Muscle of leg (tissue), 11 donors: Measurements from ENCODE around the gene FBXL14. TPM values are rescaled to one million over a fixed set of nuclear protein-coding genes. Genes with fewer than 3 reads are reported as not detected.

Experiments used
- DNase-seq: peaks from one replicate; pipeline ENCODE4 v3.0.0; 2013
- H3K27ac ChIP-seq: one replicate; pipeline ENCODE4 v1.5.1; 2013; ENCODE audit warnings: mild to moderate bottlenecking, low read length, control low read depth
- H3K27me3 ChIP-seq: one replicate; pipeline ENCODE4 v1.6.1; 2013; ENCODE audit warnings: low read length; ENCODE audit not compliant: control insufficient read depth, insufficient read depth
- H3K36me3 ChIP-seq: one replicate; pipeline ENCODE4 v1.6.1; 2013; ENCODE audit warnings: low read length; ENCODE audit not compliant: control insufficient read depth, insufficient read depth
- H3K4me1 ChIP-seq: one replicate; pipeline ENCODE4 v1.6.1; 2013; ENCODE audit warnings: low read length; ENCODE audit not compliant: control insufficient read depth, insufficient read depth
- H3K4me3 ChIP-seq: one replicate; pipeline ENCODE4 v1.5.1; 2013; ENCODE audit warnings: low read length, control low read depth
- H3K9me3 ChIP-seq: replicated peaks from 2 replicates; pipeline ENCODE4 v1.6.1; 2013; ENCODE audit warnings: low read depth, low read length; ENCODE audit not compliant: control insufficient read depth
- WGBS: methylation state at CpG from one replicate; pipeline ENCODE4 v1.1.5; 2013; ENCODE audit warnings: missing lambda C conversion rate; ENCODE audit not compliant: insufficient coverage; 5-methylcytosine and 5-hydroxymethylcytosine counted together
- polyA plus RNA-seq, 8 donors: library from polyadenylated mRNA; unstranded; fragments of 120-200 nt; gene quantifications; one replicate each; pipeline versions ENCODE4 v1.2.1 to v1.2.3, GENCODE V29; 2013; ENCODE audit warnings: inconsistent platforms in 1 of 8, low replicate concordance in 1 of 8; ENCODE audit not compliant: insufficient read length in 8 of 8, insufficient read depth in 1 of 8
- total RNA-seq: library from RNA; stranded (reverse); fragments of 120-200 nt; gene quantifications from one replicate; pipeline ENCODE4 v1.2.4, GENCODE V29; 2013

FBXL14 gene
- total and polyA plus RNA-seq, 9 donors: 3.3 to 7.2 (median 5.0) TPM

- DNase-seq: no peak
- no peaks in the 10 kb centered on the region for H3K36me3 ChIP-seq
- H3K4me3 ChIP-seq: no peak overlapping the region
- peaks cover 10% of the 10 kb centered on the region for H3K27me3 ChIP-seq
- WGBS: 80% methylated on average over 1 of the region's 8 CpGs
- H3K4me1 ChIP-seq: peaks cover 11% of the 10 kb centered on the region
- H3K9me3 ChIP-seq: no peaks in the 10 kb centered on the region
- H3K27ac ChIP-seq: no peak overlapping the region
These were observed 76.5 kb downstream of the FBXL14 start for GRCh38 chr12:1517734-1518525.

GRCh38 chr12:1517007-1517406, 77.4 kb downstream of the FBXL14 start:
- H3K4me3 ChIP-seq: no peak overlapping the region
- H3K9me3 ChIP-seq: no peaks in the 10 kb centered on the region
- peaks cover 10% of the 10 kb centered on the region for H3K27me3 ChIP-seq
- no peak overlapping the region for H3K27ac ChIP-seq
- DNase-seq: no peak
- H3K4me1 ChIP-seq: peaks cover 11% of the 10 kb centered on the region
- H3K36me3 ChIP-seq: no peaks in the 10 kb centered on the region
- no CpG with 5 or more reads among the region's 2 CpGs for WGBS

Other genes starting within 250 kb of the FBXL14 start
- gene WNT5B, start 34.6 kb upstream of the FBXL14 start, total RNA-seq: 38.8 TPM
- 10 to 100 TPM; 22.2 to 38.8 (median 29.2) TPM for gene WNT5B, start 34.6 kb upstream of the FBXL14 start, polyA plus RNA-seq
- gene ADIPOR2, start 96.5 kb upstream of the FBXL14 start, total RNA-seq: 18.4 TPM
- gene ADIPOR2, start 96.5 kb upstream of the FBXL14 start, polyA plus RNA-seq: 10 to 100 TPM; 23.7 to 30.0 (median 25.3) TPM
- 0.58 TPM for gene LRTM2, start 226.0 kb upstream of the FBXL14 start, total RNA-seq
- gene LRTM2, start 226.0 kb upstream of the FBXL14 start, polyA plus RNA-seq: under 1 TPM; 0.09 to 0.47 (median 0.17) TPM